Measurements from ENCODE around the gene COL9A1.
"Not testable (repeated sequence)": the region's sequence is repeated elsewhere in the genome, so short reads cannot be mapped to it uniquely, and the experiment has no call there.

COL9A1 gene

DNA sequence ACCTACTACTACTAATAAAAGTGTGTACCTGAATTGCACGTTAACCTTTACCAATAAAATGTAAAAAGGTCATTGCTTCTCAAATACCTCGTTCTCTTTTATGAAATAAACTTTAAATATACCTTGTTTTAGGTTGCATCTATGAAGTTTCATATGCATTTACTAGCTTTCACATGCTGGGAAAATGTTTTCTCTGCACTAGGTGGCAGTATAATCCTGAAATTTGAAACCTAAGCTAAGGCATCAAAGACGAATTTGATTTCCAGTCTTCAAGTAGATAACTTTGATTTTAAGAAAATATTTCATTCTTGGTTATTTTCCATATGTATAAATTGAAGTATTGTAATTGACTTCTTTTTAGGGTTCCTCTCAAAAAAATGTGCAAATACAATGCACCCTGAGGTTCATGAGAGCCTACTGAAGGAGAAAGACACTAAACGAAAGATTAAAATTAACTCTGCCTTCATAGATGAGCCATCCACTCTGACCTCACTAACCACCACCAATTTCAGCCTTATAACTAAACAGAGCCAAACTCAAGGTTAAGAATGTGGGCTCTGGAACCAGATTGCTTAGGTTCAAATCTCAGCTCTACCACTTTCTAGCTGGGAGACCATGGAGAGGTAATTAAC, 7.3 kb upstream of the COL9A1 start:
- Histone ChIP-seq H3K4me3 (ENCODE audit: low read length) (no peak overlapping the region), H3K27me3 (ENCODE audit: control insufficient read depth, low read length) (peaks cover 10% of the 10 kb centered on the region), H3K4me1 (ENCODE audit: control insufficient read depth, low read length) (no peaks in the 10 kb centered on the region), H3K27ac (ENCODE audit: low read depth, low read length) (no peak overlapping the region), H3K79me2 (ENCODE audit: control insufficient read depth, low read length) (no peaks in the 10 kb centered on the region), H3K9me2 (replicated peaks; ENCODE audit: control insufficient read depth, low read length) (no peaks in the 10 kb centered on the region), H3K36me3 (ENCODE audit: control insufficient read depth, low read length) (no peaks in the 10 kb centered on the region), H3F3A (ENCODE audit: control insufficient read depth, insufficient read depth) (no peaks in the 10 kb centered on the region), H3K9me3 (ENCODE audit: control insufficient read depth, insufficient read depth, low read length) (no peaks in the 10 kb centered on the region), H4K20me1 (ENCODE audit: control insufficient read depth, insufficient read depth, low read depth, low read length) (no peaks in the 10 kb centered on the region), H3K4me2 (ENCODE audit: low read length) (no peak overlapping the region)
- TF ChIP-seq CTCF (IDR thresholded peaks at IDR 0.05; ENCODE audit: low read depth, low read length, poor library complexity, severe bottlenecking) (peak; percentile 60), EZH2phosphoT487 (IDR thresholded peaks at IDR 0.05; ENCODE audit: borderline replicate concordance, low read length) (no peak)

DNA sequence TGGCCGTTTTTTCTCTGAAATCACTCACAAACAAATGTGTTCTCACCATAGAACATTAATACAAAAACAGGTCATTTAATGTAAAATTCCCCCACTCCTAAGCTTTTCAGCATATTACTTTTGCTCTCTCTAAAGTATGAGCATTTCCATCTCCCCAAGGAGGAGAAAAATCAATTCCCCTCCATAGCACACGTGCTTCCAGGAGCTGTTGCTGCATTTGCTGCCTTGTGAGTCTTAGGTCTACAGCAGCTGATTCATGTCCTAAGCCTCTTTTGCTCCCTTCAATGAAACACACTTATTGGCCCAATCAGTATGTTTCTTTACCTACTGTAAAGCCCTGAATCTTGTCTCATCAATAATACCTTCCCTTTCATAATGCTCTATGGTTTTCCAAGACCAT, 6.4 kb upstream of the COL9A1 start:
- Histone ChIP-seq H3K79me2 (ENCODE audit: control insufficient read depth, low read length) (no peaks in the 10 kb centered on the region), H3K4me1 (ENCODE audit: control insufficient read depth, low read length) (no peaks in the 10 kb centered on the region), H3K36me3 (ENCODE audit: control insufficient read depth, low read length) (no peaks in the 10 kb centered on the region), H3K4me2 (ENCODE audit: low read length) (no peak overlapping the region), H3K27me3 (ENCODE audit: control insufficient read depth, low read length) (peaks cover 9% of the 10 kb centered on the region), H3K9me3 (ENCODE audit: control insufficient read depth, insufficient read depth, low read length) (no peaks in the 10 kb centered on the region), H4K20me1 (ENCODE audit: control insufficient read depth, insufficient read depth, low read depth, low read length) (no peaks in the 10 kb centered on the region), H3K4me3 (ENCODE audit: low read length) (no peak overlapping the region), H3K9me2 (replicated peaks; ENCODE audit: control insufficient read depth, low read length) (no peaks in the 10 kb centered on the region), H3K27ac (ENCODE audit: low read depth, low read length) (no peak overlapping the region), H3F3A (ENCODE audit: control insufficient read depth, insufficient read depth) (no peaks in the 10 kb centered on the region)
- no peak for TF ChIP-seq EZH2phosphoT487 (IDR thresholded peaks at IDR 0.05; ENCODE audit: borderline replicate concordance, low read length)
- TF ChIP-seq CTCF (IDR thresholded peaks at IDR 0.05; ENCODE audit: low read depth, low read length, poor library complexity, severe bottlenecking) = no peak

- not testable (repeated sequence) for H3K4me2 ChIP-seq (ENCODE audit: low read length); H3K27me3 ChIP-seq (ENCODE audit: control insufficient read depth, low read length); H3F3A ChIP-seq (ENCODE audit: control insufficient read depth, insufficient read depth); H3K9me3 ChIP-seq (ENCODE audit: control insufficient read depth, insufficient read depth, low read length); H3K4me1 ChIP-seq (ENCODE audit: control insufficient read depth, low read length); H3K9me2 ChIP-seq (replicated peaks; ENCODE audit: control insufficient read depth, low read length); H3K4me3 ChIP-seq (ENCODE audit: low read length); H3K79me2 ChIP-seq (ENCODE audit: control insufficient read depth, low read length); H3K36me3 ChIP-seq (ENCODE audit: control insufficient read depth, low read length); H3K27ac ChIP-seq (ENCODE audit: low read depth, low read length); H4K20me1 ChIP-seq (ENCODE audit: control insufficient read depth, insufficient read depth, low read depth, low read length)
Observed at GRCh38 chr6:70308142-70308541, 5.3 kb upstream of the COL9A1 start.

GRCh38 chr6:70307008-70307407, 4.1 kb upstream of the COL9A1 start:
- no peak for TF ChIP-seq EZH2phosphoT487 (IDR thresholded peaks at IDR 0.05; ENCODE audit: borderline replicate concordance, low read length)
- TF ChIP-seq CTCF (IDR thresholded peaks at IDR 0.05; ENCODE audit: low read depth, low read length, poor library complexity, severe bottlenecking) = no peak
- H3K27ac ChIP-seq (ENCODE audit: low read depth, low read length) = no peak overlapping the region
- H4K20me1 ChIP-seq (ENCODE audit: control insufficient read depth, insufficient read depth, low read depth, low read length) = no peaks in the 10 kb centered on the region
- H3K79me2 ChIP-seq (ENCODE audit: control insufficient read depth, low read length) = no peaks in the 10 kb centered on the region
- H3K4me2 ChIP-seq (ENCODE audit: low read length) = no peak overlapping the region
- H3K4me1 ChIP-seq (ENCODE audit: control insufficient read depth, low read length) = no peaks in the 10 kb centered on the region
- H3K27me3 ChIP-seq (ENCODE audit: control insufficient read depth, low read length) = peaks cover 9% of the 10 kb centered on the region
- no peaks in the 10 kb centered on the region for H3F3A ChIP-seq (ENCODE audit: control insufficient read depth, insufficient read depth)
- no peaks in the 10 kb centered on the region for H3K9me2 ChIP-seq (replicated peaks; ENCODE audit: control insufficient read depth, low read length)
- no peaks in the 10 kb centered on the region for H3K36me3 ChIP-seq (ENCODE audit: control insufficient read depth, low read length)
- no peak overlapping the region for H3K4me3 ChIP-seq (ENCODE audit: low read length)
- no peaks in the 10 kb centered on the region for H3K9me3 ChIP-seq (ENCODE audit: control insufficient read depth, insufficient read depth, low read length)
